PC-9 (cell line): ENCODE measurements around the gene PCMTD2.
"Not testable (repeated sequence)": the region's sequence is repeated elsewhere in the genome, so short reads cannot be mapped to it uniquely, and the experiment has no call there.

Experiments
- CTCF ChIP-seq: fragments of 200-600 bp; sonication (generic); conservative IDR thresholded peaks from 2 replicates; pipeline ENCODE4 v1.6.1; 2017; ENCODE audit warnings: mixed run types, antibody characterized with exemption, mild to moderate bottlenecking, moderate library complexity
- EZH2 ChIP-seq: fragments of 200-600 bp; sonication (generic); IDR thresholded peaks from 2 replicates; pipeline ENCODE4 v1.8.0; 2017; ENCODE audit warnings: antibody characterized with exemption, low read depth

GRCh38 chr20:64303086-64303485 lies 47.5 kb downstream of the PCMTD2 start:
- not testable (repeated sequence) for TF ChIP-seq CTCF, EZH2
